Heart left ventricle (tissue), 13 donors: ENCODE data around the gene TBL1Y.

Source experiments
- CTCF ChIP-seq, 12 donors: fragments of 200-600 bp; sonication (generic) in 4 of 12; IDR thresholded peaks; one replicate each; pipeline versions ENCODE4 v1.5.0 to v1.8.0; 2018 to 2022; ENCODE audit warnings: antibody characterized with exemption in 12 of 12, mild to moderate bottlenecking in 5 of 12
- POLR2A ChIP-seq, 2 donors: fragments of 450-650 bp; IDR thresholded peaks; one replicate each; pipeline ENCODE4 v1.6.1; 2017; ENCODE audit warnings: antibody characterized with exemption in 2 of 2, mild to moderate bottlenecking in 2 of 2, moderate library complexity in 2 of 2
- donor health status: ischemic (EF 13 %, LVEDD 7.1; RV severe dilation, severe dysfunction).
- donor health status: DM: no; HTN: yes; CAD: no.
- donor health status: DM: no; HTN: no; CAD: no.
- donor health status: ischemic (EF 25% LVEDD 6.9; RV normal size, moderate dysfunction).
- donor health status: ischemic (EF 25% LVEDD 5.7; RV mildly dilated, moderate dysfunction).
- donor health status: ischemic (EF 35%, LVEDD 5.7; RV mildly dilated, moderate dysfunction).
- donor health status: nonischemic (EF 11% LVEDD 7.7; RV severe dilation, severe dysfunction).
- donor health status: DM: yes; HTN: yes; CAD: no.
- donor health status: PGD.
- donor health status: ischemic (EF 29% LVEDD 5.4; RV normal size, mild dysfunction).
- donor health status: nonischemic (EF 23%, LVEDD 6.1; RV moderate dilation, normal function).

GRCh38 chrY:6907591-6907990 is 2.9 kb upstream of the TBL1Y start:
- TF ChIP-seq CTCF (IDR thresholded peaks at IDR 0.05) (no peak), POLR2A (IDR thresholded peaks at IDR 0.05) (no peak)
